GM23248 (cell line): ENCODE data around the gene PAXX. TPM values are rescaled to one million over a fixed set of nuclear protein-coding genes. Genes with fewer than 3 reads are reported as not detected.
"Not testable (repeated sequence)": the region's sequence is repeated elsewhere in the genome, so short reads cannot be mapped to it uniquely, and the experiment has no call there.

Source experiments
- DNase-seq: peaks from one replicate; pipeline ENCODE4 v3.0.0-alpha.2; 2015
- H2AFZ ChIP-seq: fragments of 200-600 bp; sonication (generic); 2 replicates; pipeline ENCODE4 v1.6.1; 2016; ENCODE audit warnings: antibody characterized with exemption
- H3F3A ChIP-seq: fragments of 200-600 bp; sonication (generic); 2 replicates; pipeline ENCODE4 v1.6.1; 2016; ENCODE audit warnings: mild to moderate bottlenecking, antibody characterized with exemption, mixed run types; ENCODE audit not compliant: insufficient read depth
- H3K27ac ChIP-seq: fragments of 200-600 bp; sonication (generic); 2 replicates; pipeline ENCODE4 v1.5.1; 2016; ENCODE audit warnings: mild to moderate bottlenecking
- H3K27me3 ChIP-seq: fragments of 200-600 bp; sonication (generic); replicated peaks from 2 replicates; pipeline ENCODE4 v1.6.1; 2016; ENCODE audit warnings: mild to moderate bottlenecking; ENCODE audit not compliant: insufficient read depth
- H3K36me3 ChIP-seq: fragments of 200-600 bp; sonication (generic); 2 replicates; pipeline ENCODE4 v1.6.1; 2016; ENCODE audit warnings: low read depth, mild to moderate bottlenecking
- H3K4me1 ChIP-seq: fragments of 200-600 bp; sonication (generic); 2 replicates; pipeline ENCODE4 v1.6.1; 2016; ENCODE audit warnings: mild to moderate bottlenecking; ENCODE audit not compliant: insufficient read depth
- H3K4me2 ChIP-seq: fragments of 200-600 bp; sonication (generic); one replicate; pipeline ENCODE4 v1.6.1; 2016; ENCODE audit warnings: mild to moderate bottlenecking; ENCODE audit not compliant: unreplicated experiment
- H3K4me3 ChIP-seq: fragments of 200-600 bp; sonication (generic); 2 replicates; pipeline ENCODE4 v1.5.1; 2016; ENCODE audit warnings: mild to moderate bottlenecking
- H3K79me2 ChIP-seq: fragments of 200-600 bp; sonication (generic); 2 replicates; pipeline ENCODE4 v1.6.1; 2016; ENCODE audit warnings: mild to moderate bottlenecking; ENCODE audit not compliant: insufficient read depth
- H3K9ac ChIP-seq: fragments of 200-600 bp; sonication (generic); 2 replicates; pipeline ENCODE4 v1.6.1; 2016; ENCODE audit warnings: mild to moderate bottlenecking
- H3K9me2 ChIP-seq: fragments of 200-600 bp; sonication (generic); 2 replicates; pipeline ENCODE4 v1.6.1; 2016; ENCODE audit warnings: mixed run types, mild to moderate bottlenecking, moderate library complexity; ENCODE audit not compliant: insufficient read depth
- H3K9me3 ChIP-seq: fragments of 200-600 bp; sonication (generic); one replicate; pipeline ENCODE4 v1.6.1; 2017; ENCODE audit warnings: low read depth
- H4K20me1 ChIP-seq: fragments of 200-600 bp; sonication (generic); 2 replicates; pipeline ENCODE4 v1.6.0; 2016; ENCODE audit not compliant: insufficient read depth
- EZH2 ChIP-seq: fragments of 200-600 bp; sonication (generic); IDR thresholded peaks from 2 replicates; pipeline ENCODE4 v1.6.1; 2018; ENCODE audit warnings: antibody characterized with exemption, mild to moderate bottlenecking; ENCODE audit not compliant: insufficient read depth, poor library complexity, severe bottlenecking
- EZH2phosphoT487 ChIP-seq: fragments of 200-600 bp; sonication (generic); IDR thresholded peaks from 2 replicates; pipeline ENCODE4 v1.6.1; 2018; ENCODE audit warnings: antibody characterized with exemption, moderate library complexity, mild to moderate bottlenecking, low read depth; ENCODE audit not compliant: insufficient read depth
- WGBS, 2 experiments: methylation state at CpG; one replicate each; pipeline ENCODE4 v1.1.6; 2015 to 2017; ENCODE audit warnings: low lambda C conversion rate in 2 of 2, low coverage in 1 of 2; ENCODE audit errors: missing lambda C conversion rate in 2 of 2; 5-methylcytosine and 5-hydroxymethylcytosine counted together
- in situ Hi-C: fragments of 300-500 bp; cut with MboI; formaldehyde crosslinking; loops from 2 replicates; pipeline ENCODE4 v1.15.0; 2020
- polyA plus RNA-seq: library from polyadenylated mRNA; unstranded; fragments of >200 nt; fragmentation: Nextera tagmentation; extraction: Ambion mirVana; gene quantifications from 2 replicates; pipeline ENCODE4 v1.2.1, GENCODE V29; 2016
- total RNA-seq: library from RNA; depleted of rRNA; stranded (reverse); fragments of >200 nt; shearing (Covaris generic); gene quantifications from 2 replicates; pipeline ENCODE4 v1.2.3, GENCODE V29; 2014

Gene PAXX
- total and polyA plus RNA-seq, 2 experiments from 2014 or later, result 52.2 to 54.5 TPM

- Histone ChIP-seq H3K36me3 (no peaks in the 10 kb centered on the region), H3K4me2 (no peak overlapping the region), H3K27ac (no peak overlapping the region), H4K20me1 (no peaks in the 10 kb centered on the region), H3K9me2 (no peaks in the 10 kb centered on the region), H3K4me1 (peaks cover 11% of the 10 kb centered on the region), H3K27me3 (no peaks in the 10 kb centered on the region), H3K9me3 (no peaks in the 10 kb centered on the region), H3K9ac (no peak overlapping the region), H2AFZ (no peak overlapping the region), H3K4me3 (no peak overlapping the region), H3F3A (peaks cover 10% of the 10 kb centered on the region; the same call in 1 of the 2 replicates), H3K79me2 (no peaks in the 10 kb centered on the region)
- in situ Hi-C loops, result no loop called here
- 82 to 86% methylated on average over 10 of the region's 10 CpGs for WGBS, 2 experiments
- TF ChIP-seq EZH2 (no peak), EZH2phosphoT487 (no peak)
- no peak for DNase-seq
Observed at GRCh38 chr9:137002646-137003041, 10.4 kb downstream of the PAXX start.

- H3K9ac ChIP-seq, in situ Hi-C loops, H4K20me1 ChIP-seq, H2AFZ ChIP-seq, H3K27me3 ChIP-seq, H3K9me3 ChIP-seq, H3K4me2 ChIP-seq, H3K9me2 ChIP-seq, H3K27ac ChIP-seq, H3F3A ChIP-seq, DNase-seq, H3K36me3 ChIP-seq, H3K79me2 ChIP-seq, H3K4me3 ChIP-seq: not testable (repeated sequence)
- WGBS, 2 experiments, result 33 to 36% methylated on average over 17 of the region's 17 CpGs
- peaks cover 11% of the 10 kb centered on the region for H3K4me1 ChIP-seq
Observed at GRCh38 chr9:137004285-137004684, 12.1 kb downstream of the PAXX start.

GRCh38 chr9:137006116-137007003 lies 14.1 kb downstream of the PAXX start:
- no peak overlapping the region for H2AFZ ChIP-seq
- 82 to 83% methylated on average over 21 to 24 of the region's 24 CpGs for WGBS, 2 experiments
- H3K4me3 ChIP-seq, result no peak overlapping the region
- no peak overlapping the region for H3K9ac ChIP-seq
- H3K4me1 ChIP-seq, result no peaks in the 10 kb centered on the region
- no peak overlapping the region for H3K4me2 ChIP-seq
- H4K20me1 ChIP-seq, result no peaks in the 10 kb centered on the region
- no peaks in the 10 kb centered on the region for H3F3A ChIP-seq
- no peaks in the 10 kb centered on the region for H3K79me2 ChIP-seq
- no peaks in the 10 kb centered on the region for H3K9me2 ChIP-seq
- TF ChIP-seq EZH2phosphoT487 (no peak), EZH2 (no peak)
- DNase-seq, result no peak
- H3K9me3 ChIP-seq, result no peaks in the 10 kb centered on the region
- in situ Hi-C loops, result no loop called here
- no peaks in the 10 kb centered on the region for H3K27me3 ChIP-seq
- H3K36me3 ChIP-seq, result no peaks in the 10 kb centered on the region
- H3K27ac ChIP-seq, result no peak overlapping the region

- Histone ChIP-seq H3K4me1 (no peaks in the 10 kb centered on the region), H3F3A (no peaks in the 10 kb centered on the region), H3K9ac (no peak overlapping the region), H3K9me2 (no peaks in the 10 kb centered on the region), H3K27me3 (no peaks in the 10 kb centered on the region), H3K79me2 (no peaks in the 10 kb centered on the region), H3K9me3 (no peaks in the 10 kb centered on the region), H3K36me3 (no peaks in the 10 kb centered on the region), H2AFZ (no peak overlapping the region), H4K20me1 (no peaks in the 10 kb centered on the region), H3K27ac (no peak overlapping the region), H3K4me3 (no peak overlapping the region), H3K4me2 (no peak overlapping the region)
- in situ Hi-C loops, result no loop called here
- 81 to 85% methylated on average over 27 to 30 of the region's 30 CpGs for WGBS, 2 experiments
- DNase-seq, result no peak
- no peak for TF ChIP-seq EZH2phosphoT487
- TF ChIP-seq EZH2, result no peak
Observed at GRCh38 chr9:137007108-137007815, 15.0 kb downstream of the PAXX start.
